GM23338 (cell line): ENCODE data around the gene TAF10. TPM values are rescaled to one million over a fixed set of nuclear protein-coding genes. Genes with fewer than 3 reads are reported as not detected.

ENCODE experiments used
- ATAC-seq: fragments of 200-7000 bp; cut with Tn5 transposase; 3 replicates; pipeline ENCODE4 v1.9.1; 2020
- DNase-seq: peaks from one replicate; pipeline ENCODE4 v3.0.0-alpha.2; 2015; ENCODE audit warnings: low spot score
- H2AFZ ChIP-seq: fragments of 200-600 bp; sonication (generic); 2 replicates; pipeline ENCODE4 v1.8.0; 2016; ENCODE audit warnings: antibody characterized with exemption, mild to moderate bottlenecking, moderate library complexity
- H3F3A ChIP-seq: fragments of 200-600 bp; sonication (generic); replicated peaks from 2 replicates; pipeline ENCODE4 v1.8.0; 2017; ENCODE audit warnings: antibody characterized with exemption, mixed run types, low read depth
- H3K27ac ChIP-seq: fragments of 200-600 bp; sonication (generic); 2 replicates; pipeline ENCODE4 v1.6.1; 2016; ENCODE audit warnings: low read depth
- H3K27me3 ChIP-seq: fragments of 200-600 bp; sonication (generic); 2 replicates; pipeline ENCODE4 v1.8.0; 2016; ENCODE audit warnings: mild to moderate bottlenecking, mixed run types, moderate library complexity; ENCODE audit not compliant: insufficient read depth
- H3K36me3 ChIP-seq: fragments of 200-600 bp; sonication (generic); 2 replicates; pipeline ENCODE4 v1.8.0; 2016; ENCODE audit warnings: mild to moderate bottlenecking; ENCODE audit not compliant: insufficient read depth
- H3K4me1 ChIP-seq: fragments of 200-600 bp; sonication (generic); 2 replicates; pipeline ENCODE4 v1.8.0; 2016; ENCODE audit warnings: mild to moderate bottlenecking, moderate library complexity; ENCODE audit not compliant: insufficient read depth
- H3K4me2 ChIP-seq: fragments of 200-600 bp; sonication (generic); 2 replicates; pipeline ENCODE4 v1.7.1; 2017; ENCODE audit warnings: mixed run types
- H3K4me3 ChIP-seq: fragments of 200-600 bp; sonication (generic); 2 replicates; pipeline ENCODE4 v1.6.1; 2016; ENCODE audit warnings: mixed run types
- H3K79me2 ChIP-seq: fragments of 200-600 bp; sonication (generic); replicated peaks from 2 replicates; pipeline ENCODE4 v1.8.0; 2017; ENCODE audit warnings: mild to moderate bottlenecking; ENCODE audit not compliant: insufficient read depth
- H3K9me2 ChIP-seq: fragments of 200-600 bp; sonication (generic); 2 replicates; pipeline ENCODE4 v1.8.0; 2017; ENCODE audit not compliant: insufficient read depth
- H4K20me1 ChIP-seq: fragments of 200-600 bp; sonication (generic); replicated peaks from 2 replicates; pipeline ENCODE4 v1.8.0; 2017; ENCODE audit warnings: mild to moderate bottlenecking; ENCODE audit not compliant: insufficient read depth
- H3K27ac Mint-ChIP-seq: 2 replicates; pipeline ENCODE4 v1.8.0; 2020; ENCODE audit warnings: inconsistent platforms, mild to moderate bottlenecking, moderate library complexity, mixed read lengths
- H3K27me3 Mint-ChIP-seq: 3 replicates; pipeline ENCODE4 v1.8.0; 2022; ENCODE audit warnings: low read depth, mild to moderate bottlenecking, moderate library complexity, mixed read lengths, inconsistent platforms; ENCODE audit not compliant: insufficient read depth, poor library complexity
- H3K36me3 Mint-ChIP-seq: 3 replicates; pipeline ENCODE4 v1.8.0; 2021; ENCODE audit warnings: low read depth, mild to moderate bottlenecking, inconsistent platforms, moderate library complexity, mixed read lengths
- H3K4me1 Mint-ChIP-seq: 3 replicates; pipeline ENCODE4 v1.8.0; 2020; ENCODE audit warnings: mild to moderate bottlenecking, inconsistent platforms, mixed read lengths
- H3K4me3 Mint-ChIP-seq: 3 replicates; pipeline ENCODE4 v1.8.0; 2021; ENCODE audit warnings: moderate library complexity, mild to moderate bottlenecking, inconsistent platforms, mixed read lengths
- H3K9me3 Mint-ChIP-seq: 3 replicates; pipeline ENCODE4 v1.8.0; 2020; ENCODE audit warnings: moderate library complexity, mild to moderate bottlenecking, inconsistent platforms, mixed read lengths
- CREB1 ChIP-seq: fragments of 250-450 bp; sonication (Bioruptor Pico); IDR thresholded peaks from 2 replicates; pipeline ENCODE4 v1.5.0; 2020; ENCODE audit warnings: low read depth, mild to moderate bottlenecking, moderate library complexity
- CTCF ChIP-seq, 2 experiments: fragments of 200-600 bp in 1 of 2; sonication (generic) in 1 of 2; conservative IDR thresholded peaks; 2 replicates each; pipeline versions ENCODE4 v1.5.1 to v1.6.1; 2016 to 2017; ENCODE audit warnings: antibody characterized with exemption in 2 of 2, low read depth in 2 of 2, mild to moderate bottlenecking in 2 of 2, moderate library complexity in 1 of 2
- EZH2 ChIP-seq: fragments of 200-600 bp; sonication (generic); IDR thresholded peaks from one replicate; pipeline ENCODE4 v1.8.0; 2017; ENCODE audit warnings: antibody characterized with exemption, mild to moderate bottlenecking, low read depth; ENCODE audit not compliant: unreplicated experiment
- EZH2phosphoT487 ChIP-seq: fragments of 200-600 bp; sonication (generic); IDR thresholded peaks from one replicate; pipeline ENCODE4 v1.8.1; 2018; ENCODE audit warnings: antibody characterized with exemption; ENCODE audit not compliant: unreplicated experiment
- JUNB ChIP-seq: IDR thresholded peaks from one replicate; pipeline ENCODE4 v1.6.1; 2016; ENCODE audit warnings: antibody characterized with exemption; ENCODE audit not compliant: unreplicated experiment
- NANOG ChIP-seq: IDR thresholded peaks from 2 replicates; pipeline ENCODE4 v1.6.1; 2016; ENCODE audit warnings: antibody characterized with exemption, borderline replicate concordance
- POLR2AphosphoS5 ChIP-seq: IDR thresholded peaks from 2 replicates; pipeline ENCODE4 v1.6.1; 2016; ENCODE audit warnings: antibody characterized with exemption, low read depth
- STAT1 ChIP-seq: IDR thresholded peaks from one replicate; pipeline ENCODE4 v1.6.1; 2016; ENCODE audit warnings: antibody characterized with exemption; ENCODE audit not compliant: unreplicated experiment
- ZNF114 ChIP-seq: fragments of 250-450 bp; sonication (Bioruptor Pico); IDR thresholded peaks from 2 replicates; pipeline ENCODE4 v1.5.0; 2020; ENCODE audit warnings: mild to moderate bottlenecking, moderate library complexity
- ZNF331 ChIP-seq: fragments of 250-450 bp; sonication (Bioruptor Pico); IDR thresholded peaks from 2 replicates; pipeline ENCODE4 v1.5.0; 2020; ENCODE audit warnings: low read depth, mild to moderate bottlenecking, moderate library complexity
- polyA plus RNA-seq: library from polyadenylated mRNA; unstranded; fragments of >200 nt; fragmentation: Nextera tagmentation; extraction: Ambion mirVana; gene quantifications from 2 replicates; pipeline ENCODE4 v1.2.1, GENCODE V29; 2016
- total RNA-seq: library from RNA; depleted of rRNA; stranded (reverse); fragments of >200 nt; shearing (Covaris generic); gene quantifications from 2 replicates; pipeline ENCODE4 v1.2.3, GENCODE V29; 2014
- TF ChIP-seq, protein P1 (sequence below): fragments of 250-450 bp; sonication (Bioruptor Pico); IDR thresholded peaks from 2 replicates; pipeline ENCODE4 v1.5.0; 2020; ENCODE audit warnings: mild to moderate bottlenecking, moderate library complexity
- TF ChIP-seq, protein P2 (sequence below): IDR thresholded peaks from one replicate; pipeline ENCODE4 v1.6.1; 2018; ENCODE audit warnings: antibody characterized with exemption; ENCODE audit not compliant: unreplicated experiment
- TF ChIP-seq, protein P3 (sequence below): IDR thresholded peaks from 2 replicates; pipeline ENCODE4 v1.6.1; 2016; ENCODE audit warnings: antibody characterized with exemption

Gene TAF10
- total and polyA plus RNA-seq, 2 experiments from 2014 or later = 108 to 253 TPM

DNA sequence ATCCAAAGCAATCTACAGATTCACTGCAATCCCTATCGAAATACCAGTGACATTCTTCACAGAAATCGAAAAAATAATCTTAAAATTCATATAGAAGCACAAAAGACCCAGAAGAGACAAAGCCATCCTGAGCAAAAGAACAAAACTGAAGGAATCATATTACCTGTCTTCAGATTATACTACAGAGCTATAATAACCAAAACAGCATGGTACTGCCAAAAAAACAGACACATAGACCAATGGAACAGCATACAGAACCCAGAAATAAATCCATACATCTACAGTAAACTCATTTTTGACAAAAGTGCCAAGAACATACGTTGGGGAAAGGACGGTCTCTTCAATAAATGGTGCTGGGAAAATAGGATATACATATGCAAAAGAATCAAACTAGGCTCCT lies 27.5 kb downstream of the TAF10 start:
- Histone ChIP-seq H4K20me1 (no peaks in the 10 kb centered on the region), H3K4me2 (no peak overlapping the region), H2AFZ (no peak overlapping the region), H3K4me1 (no peaks in the 10 kb centered on the region), H3K9me2 (no peaks in the 10 kb centered on the region), H3K27ac (no peak overlapping the region), H3K36me3 (no peaks in the 10 kb centered on the region), H3F3A (no peaks in the 10 kb centered on the region), H3K27me3 (no peaks in the 10 kb centered on the region), H3K79me2 (no peaks in the 10 kb centered on the region), H3K4me3 (no peak overlapping the region)
- Mint-ChIP-seq H3K9me3 (peaks cover 18% of the 10 kb centered on the region; the same call in 2 of the 3 replicates), H3K4me3 (no peak overlapping the region), H3K4me1 (no peaks in the 10 kb centered on the region), H3K27ac (no peak overlapping the region), H3K36me3 (peaks cover 16% of the 10 kb centered on the region), H3K27me3 (peaks cover 4% of the 10 kb centered on the region)
- no peak for ATAC-seq
- DNase-seq = no peak
- TF ChIP-seq NANOG (no peak), EZH2phosphoT487 (no peak), EZH2 (no peak), ZNF331 (CRISPR knock-in tag) (no peak), JUNB (no peak), POLR2AphosphoS5 (no peak), ZNF114 (CRISPR knock-in tag) (no peak), STAT1 (no peak), CREB1 (no peak), CTCF (conservative IDR thresholded peaks at IDR 0.05; ENCODE audit: low read depth in 2 of 2) (no peak)
- TF ChIP-seq, protein P1, sequence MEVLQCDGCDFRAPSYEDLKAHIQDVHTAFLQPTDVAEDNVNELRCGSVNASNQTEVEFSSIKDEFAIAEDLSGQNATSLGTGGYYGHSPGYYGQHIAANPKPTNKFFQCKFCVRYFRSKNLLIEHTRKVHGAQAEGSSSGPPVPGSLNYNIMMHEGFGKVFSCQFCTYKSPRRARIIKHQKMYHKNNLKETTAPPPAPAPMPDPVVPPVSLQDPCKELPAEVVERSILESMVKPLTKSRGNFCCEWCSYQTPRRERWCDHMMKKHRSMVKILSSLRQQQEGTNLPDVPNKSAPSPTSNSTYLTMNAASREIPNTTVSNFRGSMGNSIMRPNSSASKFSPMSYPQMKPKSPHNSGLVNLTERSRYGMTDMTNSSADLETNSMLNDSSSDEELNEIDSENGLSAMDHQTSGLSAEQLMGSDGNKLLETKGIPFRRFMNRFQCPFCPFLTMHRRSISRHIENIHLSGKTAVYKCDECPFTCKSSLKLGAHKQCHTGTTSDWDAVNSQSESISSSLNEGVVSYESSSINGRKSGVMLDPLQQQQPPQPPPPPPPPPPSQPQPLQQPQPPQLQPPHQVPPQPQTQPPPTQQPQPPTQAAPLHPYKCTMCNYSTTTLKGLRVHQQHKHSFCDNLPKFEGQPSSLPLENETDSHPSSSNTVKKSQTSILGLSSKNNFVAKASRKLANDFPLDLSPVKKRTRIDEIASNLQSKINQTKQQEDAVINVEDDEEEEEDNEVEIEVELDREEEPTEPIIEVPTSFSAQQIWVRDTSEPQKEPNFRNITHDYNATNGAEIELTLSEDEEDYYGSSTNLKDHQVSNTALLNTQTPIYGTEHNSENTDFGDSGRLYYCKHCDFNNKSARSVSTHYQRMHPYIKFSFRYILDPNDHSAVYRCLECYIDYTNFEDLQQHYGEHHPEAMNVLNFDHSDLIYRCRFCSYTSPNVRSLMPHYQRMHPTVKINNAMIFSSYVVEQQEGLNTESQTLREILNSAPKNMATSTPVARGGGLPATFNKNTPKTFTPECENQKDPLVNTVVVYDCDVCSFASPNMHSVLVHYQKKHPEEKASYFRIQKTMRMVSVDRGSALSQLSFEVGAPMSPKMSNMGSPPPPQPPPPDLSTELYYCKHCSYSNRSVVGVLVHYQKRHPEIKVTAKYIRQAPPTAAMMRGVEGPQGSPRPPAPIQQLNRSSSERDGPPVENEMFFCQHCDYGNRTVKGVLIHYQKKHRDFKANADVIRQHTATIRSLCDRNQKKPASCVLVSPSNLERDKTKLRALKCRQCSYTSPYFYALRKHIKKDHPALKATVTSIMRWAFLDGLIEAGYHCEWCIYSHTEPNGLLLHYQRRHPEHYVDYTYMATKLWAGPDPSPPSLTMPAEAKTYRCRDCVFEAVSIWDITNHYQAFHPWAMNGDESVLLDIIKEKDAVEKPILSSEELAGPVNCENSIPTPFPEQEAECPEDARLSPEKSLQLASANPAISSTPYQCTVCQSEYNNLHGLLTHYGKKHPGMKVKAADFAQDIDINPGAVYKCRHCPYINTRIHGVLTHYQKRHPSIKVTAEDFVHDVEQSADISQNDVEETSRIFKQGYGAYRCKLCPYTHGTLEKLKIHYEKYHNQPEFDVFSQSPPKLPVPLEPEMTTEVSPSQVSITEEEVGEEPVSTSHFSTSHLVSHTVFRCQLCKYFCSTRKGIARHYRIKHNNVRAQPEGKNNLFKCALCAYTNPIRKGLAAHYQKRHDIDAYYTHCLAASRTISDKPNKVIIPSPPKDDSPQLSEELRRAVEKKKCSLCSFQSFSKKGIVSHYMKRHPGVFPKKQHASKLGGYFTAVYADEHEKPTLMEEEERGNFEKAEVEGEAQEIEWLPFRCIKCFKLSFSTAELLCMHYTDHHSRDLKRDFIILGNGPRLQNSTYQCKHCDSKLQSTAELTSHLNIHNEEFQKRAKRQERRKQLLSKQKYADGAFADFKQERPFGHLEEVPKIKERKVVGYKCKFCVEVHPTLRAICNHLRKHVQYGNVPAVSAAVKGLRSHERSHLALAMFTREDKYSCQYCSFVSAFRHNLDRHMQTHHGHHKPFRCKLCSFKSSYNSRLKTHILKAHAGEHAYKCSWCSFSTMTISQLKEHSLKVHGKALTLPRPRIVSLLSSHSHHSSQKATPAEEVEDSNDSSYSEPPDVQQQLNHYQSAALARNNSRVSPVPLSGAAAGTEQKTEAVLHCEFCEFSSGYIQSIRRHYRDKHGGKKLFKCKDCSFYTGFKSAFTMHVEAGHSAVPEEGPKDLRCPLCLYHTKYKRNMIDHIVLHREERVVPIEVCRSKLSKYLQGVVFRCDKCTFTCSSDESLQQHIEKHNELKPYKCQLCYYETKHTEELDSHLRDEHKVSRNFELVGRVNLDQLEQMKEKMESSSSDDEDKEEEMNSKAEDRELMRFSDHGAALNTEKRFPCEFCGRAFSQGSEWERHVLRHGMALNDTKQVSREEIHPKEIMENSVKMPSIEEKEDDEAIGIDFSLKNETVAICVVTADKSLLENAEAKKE = no peak
- TF ChIP-seq, protein P2, sequence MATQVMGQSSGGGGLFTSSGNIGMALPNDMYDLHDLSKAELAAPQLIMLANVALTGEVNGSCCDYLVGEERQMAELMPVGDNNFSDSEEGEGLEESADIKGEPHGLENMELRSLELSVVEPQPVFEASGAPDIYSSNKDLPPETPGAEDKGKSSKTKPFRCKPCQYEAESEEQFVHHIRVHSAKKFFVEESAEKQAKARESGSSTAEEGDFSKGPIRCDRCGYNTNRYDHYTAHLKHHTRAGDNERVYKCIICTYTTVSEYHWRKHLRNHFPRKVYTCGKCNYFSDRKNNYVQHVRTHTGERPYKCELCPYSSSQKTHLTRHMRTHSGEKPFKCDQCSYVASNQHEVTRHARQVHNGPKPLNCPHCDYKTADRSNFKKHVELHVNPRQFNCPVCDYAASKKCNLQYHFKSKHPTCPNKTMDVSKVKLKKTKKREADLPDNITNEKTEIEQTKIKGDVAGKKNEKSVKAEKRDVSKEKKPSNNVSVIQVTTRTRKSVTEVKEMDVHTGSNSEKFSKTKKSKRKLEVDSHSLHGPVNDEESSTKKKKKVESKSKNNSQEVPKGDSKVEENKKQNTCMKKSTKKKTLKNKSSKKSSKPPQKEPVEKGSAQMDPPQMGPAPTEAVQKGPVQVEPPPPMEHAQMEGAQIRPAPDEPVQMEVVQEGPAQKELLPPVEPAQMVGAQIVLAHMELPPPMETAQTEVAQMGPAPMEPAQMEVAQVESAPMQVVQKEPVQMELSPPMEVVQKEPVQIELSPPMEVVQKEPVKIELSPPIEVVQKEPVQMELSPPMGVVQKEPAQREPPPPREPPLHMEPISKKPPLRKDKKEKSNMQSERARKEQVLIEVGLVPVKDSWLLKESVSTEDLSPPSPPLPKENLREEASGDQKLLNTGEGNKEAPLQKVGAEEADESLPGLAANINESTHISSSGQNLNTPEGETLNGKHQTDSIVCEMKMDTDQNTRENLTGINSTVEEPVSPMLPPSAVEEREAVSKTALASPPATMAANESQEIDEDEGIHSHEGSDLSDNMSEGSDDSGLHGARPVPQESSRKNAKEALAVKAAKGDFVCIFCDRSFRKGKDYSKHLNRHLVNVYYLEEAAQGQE = no peak
- TF ChIP-seq, protein P3, sequence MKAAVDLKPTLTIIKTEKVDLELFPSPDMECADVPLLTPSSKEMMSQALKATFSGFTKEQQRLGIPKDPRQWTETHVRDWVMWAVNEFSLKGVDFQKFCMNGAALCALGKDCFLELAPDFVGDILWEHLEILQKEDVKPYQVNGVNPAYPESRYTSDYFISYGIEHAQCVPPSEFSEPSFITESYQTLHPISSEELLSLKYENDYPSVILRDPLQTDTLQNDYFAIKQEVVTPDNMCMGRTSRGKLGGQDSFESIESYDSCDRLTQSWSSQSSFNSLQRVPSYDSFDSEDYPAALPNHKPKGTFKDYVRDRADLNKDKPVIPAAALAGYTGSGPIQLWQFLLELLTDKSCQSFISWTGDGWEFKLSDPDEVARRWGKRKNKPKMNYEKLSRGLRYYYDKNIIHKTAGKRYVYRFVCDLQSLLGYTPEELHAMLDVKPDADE = no peak
